ENCODE results near the gene GPR158.

Gene GPR158

DNA sequence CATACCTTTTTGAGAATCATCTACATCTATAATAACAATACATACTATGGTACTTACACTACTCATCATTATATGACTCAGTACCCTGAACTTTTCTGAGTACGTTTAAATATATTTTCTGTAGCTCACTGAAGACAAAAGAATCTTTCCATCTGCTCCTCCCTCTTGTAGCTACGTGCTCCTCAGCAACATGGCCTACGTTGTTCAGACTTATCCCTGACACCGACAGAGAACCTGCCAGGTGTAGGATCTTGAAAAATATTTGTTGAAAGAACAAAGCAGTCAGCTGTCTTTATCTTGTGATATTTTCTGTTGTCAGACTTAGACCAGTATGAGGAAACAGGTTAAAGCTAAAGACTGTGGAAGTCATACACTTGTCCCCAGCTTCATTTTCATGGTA is 403.3 kb downstream of the GPR158 start:
- DNase-seq (ENCODE audit: low read depth) = no peak

DNA sequence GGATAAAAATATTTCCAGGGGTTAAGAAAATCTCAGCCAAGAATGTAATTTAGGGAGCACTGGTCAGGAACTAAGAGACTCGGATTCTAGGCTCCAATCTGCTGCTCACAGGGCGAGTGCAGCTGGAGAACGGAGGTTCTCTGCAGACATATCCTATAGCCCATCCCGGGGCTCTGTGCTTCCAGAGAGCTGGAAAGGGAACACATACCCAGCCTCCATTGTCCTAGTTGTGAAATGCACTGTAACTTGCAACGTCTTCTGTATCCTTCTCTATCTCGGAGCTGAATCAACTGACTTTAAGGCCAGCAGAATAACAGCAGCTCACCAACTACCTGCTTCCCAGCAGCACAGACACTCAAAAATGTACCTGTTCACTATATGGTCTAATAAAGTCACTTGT is 408.2 kb downstream of the GPR158 start:
- no peak for DNase-seq (ENCODE audit: low read depth)

DNA sequence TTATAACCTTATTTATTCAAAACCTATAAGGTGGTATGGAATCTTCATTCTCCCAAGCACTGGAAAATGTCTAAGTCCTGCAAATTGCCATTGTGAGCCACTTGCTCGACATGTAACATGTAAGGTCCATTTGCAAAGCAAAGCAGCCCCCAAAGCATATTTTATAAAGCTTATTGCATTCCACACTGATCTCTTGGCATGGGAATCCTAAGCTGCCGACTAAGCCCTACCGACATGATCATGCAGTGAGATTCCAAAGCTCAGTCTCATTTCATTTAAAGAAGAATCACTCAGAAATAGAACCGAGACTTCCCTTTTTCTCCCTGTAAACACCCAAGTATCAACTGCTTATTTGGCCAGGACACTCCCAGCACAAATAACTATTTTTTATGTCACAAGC is 425.9 kb downstream of the GPR158 start:
- DNase-seq (ENCODE audit: low read depth) = peak; percentile 31

DNA sequence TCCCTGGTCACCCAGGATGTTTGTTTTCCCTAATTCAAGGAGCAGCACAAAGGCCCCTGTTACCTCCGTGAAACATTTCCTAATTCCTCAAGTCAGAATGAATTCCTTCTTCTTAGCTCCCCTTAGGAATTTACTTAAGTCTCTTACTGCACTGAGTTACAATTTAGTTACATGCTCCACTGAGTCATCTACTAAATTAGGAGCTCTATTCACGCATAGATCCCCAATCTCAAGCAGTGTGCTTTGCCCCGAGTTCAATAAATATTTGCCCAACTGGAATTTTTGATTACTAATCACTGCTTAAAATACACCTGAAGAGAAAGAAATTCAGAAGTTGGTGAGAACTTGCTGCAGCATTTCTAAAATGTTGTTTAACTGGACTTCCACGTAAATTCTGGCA is 429.8 kb downstream of the GPR158 start:
- DNase-seq (ENCODE audit: low read depth) = no peak

DNA sequence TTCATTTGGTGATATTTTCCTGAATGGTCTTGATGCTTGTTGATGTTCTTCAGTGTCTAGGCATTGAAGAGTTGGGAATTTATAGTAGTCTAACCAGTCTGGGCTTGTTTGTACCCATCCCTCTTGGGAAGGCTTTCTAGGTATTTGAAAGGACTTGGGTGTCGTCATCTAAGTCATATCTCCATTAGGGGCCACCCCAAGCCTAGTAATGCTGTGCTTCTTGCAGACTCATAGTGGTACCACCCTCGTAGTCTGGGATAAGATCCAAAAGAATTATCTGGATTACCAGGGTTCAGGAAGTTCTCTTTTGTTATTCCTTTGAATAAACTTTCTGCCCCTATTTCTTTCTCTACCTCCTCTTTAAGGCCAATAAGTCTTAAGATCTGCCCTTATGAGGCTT is 439.9 kb downstream of the GPR158 start:
- no peak for DNase-seq (ENCODE audit: low read depth)

DNA sequence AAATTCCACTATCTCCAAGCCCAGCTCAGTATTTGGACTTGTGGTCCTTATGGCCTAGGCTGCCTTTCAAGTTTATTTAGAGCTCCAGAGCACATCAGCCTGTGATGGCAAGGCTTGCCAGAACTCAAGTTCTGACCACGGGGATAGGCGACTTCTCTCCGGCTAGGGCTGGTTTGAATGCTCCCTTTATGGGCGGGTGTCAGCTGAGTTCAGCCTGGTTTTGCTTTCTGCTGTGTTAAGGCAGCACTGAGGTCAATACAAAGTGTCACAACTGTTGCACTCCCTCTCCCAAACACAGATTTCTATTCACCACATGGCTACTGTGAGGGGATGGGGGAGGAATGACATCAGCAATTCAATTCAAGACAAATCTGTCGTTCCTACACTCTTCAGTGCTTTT is 441.1 kb downstream of the GPR158 start:
- DNase-seq (ENCODE audit: low read depth) = no peak

DNA sequence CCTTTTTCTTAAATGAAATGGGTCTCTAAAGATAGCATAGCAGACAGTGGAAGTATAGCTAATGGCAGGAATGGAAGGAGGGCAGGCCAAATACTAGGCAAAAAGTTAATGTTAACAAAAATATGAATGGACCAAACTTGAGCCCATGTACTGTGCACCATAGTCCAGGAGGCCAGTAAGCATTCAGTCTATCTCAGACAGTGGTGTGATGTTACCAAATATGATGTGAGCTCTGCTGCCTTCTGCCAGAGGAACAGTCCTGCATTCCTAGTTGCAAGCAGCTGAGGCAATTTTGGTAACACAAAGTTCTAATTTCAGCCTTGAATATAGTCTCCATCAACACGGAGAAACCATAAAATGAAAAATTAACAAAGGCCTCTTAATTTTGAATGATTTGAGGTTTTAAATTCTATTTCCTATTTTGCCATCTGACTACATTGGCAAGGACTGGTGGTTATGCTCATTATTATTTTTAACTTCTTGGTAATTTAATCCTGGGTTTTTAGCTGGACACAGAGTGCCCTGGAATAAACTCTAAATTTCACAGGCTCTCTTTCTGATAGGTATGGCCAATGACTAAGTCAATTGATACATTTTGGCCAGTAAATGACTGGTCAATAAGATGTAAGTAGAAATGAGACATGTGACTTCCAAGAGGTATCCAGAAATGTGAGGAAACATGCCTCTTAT is 442.2 kb downstream of the GPR158 start:
- DNase-seq (ENCODE audit: low read depth) = no peak

DNA sequence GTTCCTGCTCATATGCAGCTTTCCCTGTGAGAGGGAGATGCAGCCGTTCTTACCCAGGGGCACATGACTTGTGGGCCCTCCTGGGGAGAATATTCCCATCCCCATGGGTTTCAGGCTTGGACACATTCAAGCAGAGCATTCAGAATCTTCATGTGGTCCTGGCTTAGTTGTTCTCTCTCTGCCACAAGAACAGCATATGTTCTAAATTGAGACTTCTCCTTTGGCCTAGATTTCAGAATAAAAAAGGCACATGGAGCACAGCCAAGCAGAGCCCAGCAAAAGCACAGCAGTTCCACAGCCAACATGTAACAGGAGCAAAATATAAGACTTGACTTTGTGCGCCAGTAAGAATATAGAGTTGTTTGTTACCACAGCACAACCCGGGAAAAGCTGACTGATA is 452.8 kb downstream of the GPR158 start:
- no peak for DNase-seq (ENCODE audit: low read depth)

DNA sequence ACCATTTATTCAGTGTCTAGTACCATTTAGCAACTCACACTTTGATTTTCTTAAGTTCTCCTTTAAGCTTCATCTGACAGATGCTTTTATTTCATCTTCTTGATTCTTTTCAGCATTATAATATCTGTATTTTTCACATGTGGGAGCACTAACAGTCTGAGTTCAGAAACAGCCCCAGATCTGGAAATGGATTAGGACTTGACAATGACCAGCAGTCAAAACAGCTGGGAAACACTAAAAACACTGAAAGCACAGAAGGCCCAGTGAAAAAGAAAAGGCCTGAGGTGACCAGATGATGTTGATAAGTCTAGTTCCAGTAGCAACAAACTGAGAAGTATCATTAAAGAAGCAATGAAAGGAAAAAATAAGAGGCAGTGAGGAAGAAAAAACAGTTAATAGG is 454.5 kb downstream of the GPR158 start:
- no peak for DNase-seq (ENCODE audit: low read depth)

DNA sequence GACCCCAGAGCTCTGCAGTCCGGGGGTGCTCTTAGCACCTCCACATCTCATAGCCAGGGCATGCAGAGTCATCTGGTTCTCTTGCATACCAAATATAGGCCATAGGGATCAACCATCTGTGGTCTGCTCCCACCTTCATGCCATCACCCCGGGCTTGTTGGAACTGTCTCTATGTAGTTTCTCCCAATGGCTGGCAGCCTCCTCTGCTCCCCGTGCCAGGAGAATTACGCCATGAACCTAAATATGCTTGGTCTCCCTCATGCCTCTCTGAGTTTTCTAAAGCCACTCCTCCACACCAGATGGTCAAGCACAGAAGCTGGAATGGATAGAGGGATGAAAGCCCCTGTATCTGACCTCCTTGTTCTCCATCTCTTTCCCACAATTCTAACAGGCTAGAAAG is 456.7 kb downstream of the GPR158 start:
- DNase-seq (ENCODE audit: low read depth) = no peak

DNA sequence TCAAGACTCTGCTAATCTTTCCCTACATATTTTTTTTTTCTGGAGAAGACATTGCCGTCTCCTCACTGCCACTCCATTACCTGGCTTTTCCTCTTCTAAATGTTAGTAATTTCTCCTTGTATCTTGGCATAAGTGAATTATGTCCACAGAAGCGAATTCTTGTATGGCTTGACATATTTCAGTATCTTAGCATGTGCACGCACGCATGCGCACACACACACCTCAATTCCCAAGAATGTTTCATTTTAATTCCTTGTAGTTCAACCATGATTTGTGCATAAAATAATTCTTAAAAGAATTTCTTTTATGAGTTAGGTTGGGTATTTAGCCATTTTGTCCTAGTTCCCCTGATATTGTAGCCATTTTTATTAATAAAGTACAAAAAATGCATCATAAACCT is 458.0 kb downstream of the GPR158 start:
- no peak for DNase-seq (ENCODE audit: low read depth)

DNA sequence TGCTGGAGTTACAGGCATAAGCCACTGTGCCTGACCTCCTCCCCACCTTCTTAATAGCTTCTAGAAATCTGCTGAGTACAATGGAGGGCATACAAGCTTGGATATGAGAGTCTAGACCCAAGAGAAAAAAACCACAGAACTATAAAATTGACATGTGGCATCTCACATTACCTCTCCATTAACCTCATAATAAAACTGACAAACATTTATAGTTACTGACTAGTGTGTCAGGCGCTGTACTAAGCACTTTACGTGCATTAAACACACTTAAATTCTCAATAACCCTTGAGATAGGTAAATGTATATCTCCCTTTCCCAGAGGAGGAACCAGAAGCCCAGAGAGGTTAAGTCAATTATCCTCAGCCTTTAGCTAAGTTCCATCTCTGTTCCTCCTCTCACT is 458.7 kb downstream of the GPR158 start:
- DNase-seq (ENCODE audit: low read depth) = no peak

DNA sequence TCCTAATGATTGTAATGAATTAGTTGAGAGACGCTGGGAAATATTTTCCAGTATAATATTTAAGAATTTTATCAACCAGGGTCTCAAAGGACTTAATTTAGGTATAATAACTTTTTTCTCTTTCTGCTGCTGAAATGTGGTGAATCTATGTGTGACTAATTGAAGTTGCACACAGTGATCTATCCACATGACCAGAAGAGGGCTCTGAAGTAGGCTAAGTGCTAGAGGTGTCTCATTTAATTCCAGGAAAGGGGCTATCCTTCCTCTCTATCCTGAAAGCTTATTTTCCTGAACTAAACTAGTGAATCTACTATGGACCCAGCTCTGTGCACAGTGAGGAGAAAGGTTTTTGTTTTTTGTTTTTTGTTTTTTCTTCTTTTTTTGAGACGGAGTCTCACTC is 464.8 kb downstream of the GPR158 start:
- DNase-seq (ENCODE audit: low read depth) = peak; percentile 21

DNA sequence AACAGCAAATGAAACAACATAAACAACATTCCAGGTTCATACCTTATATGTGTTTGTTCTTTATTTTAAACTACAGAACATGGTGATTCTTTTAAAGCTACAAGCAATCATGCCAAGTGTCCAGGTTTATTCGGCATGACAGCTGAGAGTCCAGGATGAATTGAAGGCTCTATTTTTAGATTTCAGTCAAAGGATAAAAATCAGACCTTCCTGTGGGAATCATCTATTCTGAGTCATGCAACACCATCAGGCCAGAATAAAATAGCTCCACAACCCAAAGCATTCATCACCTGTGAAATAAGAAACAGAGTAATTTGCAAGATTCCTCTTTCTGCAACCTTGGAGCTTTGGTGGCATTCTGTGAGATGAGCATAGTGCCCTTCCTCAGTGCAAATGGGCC is 466.8 kb downstream of the GPR158 start:
- DNase-seq (ENCODE audit: low read depth) = no peak

DNA sequence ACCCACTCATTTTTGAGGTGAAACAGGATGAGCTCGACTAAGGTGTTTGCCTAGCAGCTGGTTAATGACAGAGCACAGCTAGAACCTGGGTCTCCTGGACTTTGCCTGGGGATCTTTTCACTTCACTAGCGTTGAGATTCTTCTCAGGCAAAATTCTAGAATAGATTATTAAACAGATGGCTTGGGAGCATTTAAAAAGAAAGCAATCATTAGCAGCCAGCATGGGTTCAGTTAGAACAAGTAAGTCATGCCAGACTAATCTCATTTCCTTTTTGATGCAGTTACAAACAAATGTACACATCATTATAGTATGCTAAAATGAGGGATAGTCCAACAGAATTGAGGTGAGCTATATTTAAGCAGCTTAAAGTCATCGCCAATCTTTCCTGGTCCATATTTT is 467.9 kb downstream of the GPR158 start:
- no peak for DNase-seq (ENCODE audit: low read depth)

DNA sequence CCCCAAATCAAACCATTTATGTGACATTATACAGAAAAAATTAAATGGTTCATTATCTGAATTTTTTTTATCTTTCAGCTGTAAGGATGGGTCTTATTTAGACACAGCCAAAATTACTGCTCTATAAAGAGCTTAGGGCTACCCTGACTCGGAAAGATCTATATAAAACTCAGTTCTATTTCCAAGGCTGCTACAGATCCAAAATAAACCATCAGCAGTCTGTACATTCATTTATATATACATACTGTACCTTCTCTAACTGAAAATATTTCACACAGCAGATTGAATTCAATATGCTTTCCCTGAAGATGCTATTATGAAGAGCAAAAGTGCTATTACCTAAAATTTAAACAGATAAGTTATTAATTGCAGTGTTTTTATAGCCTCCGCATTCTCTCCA is 471.6 kb downstream of the GPR158 start:
- no peak for DNase-seq (ENCODE audit: low read depth)

DNA sequence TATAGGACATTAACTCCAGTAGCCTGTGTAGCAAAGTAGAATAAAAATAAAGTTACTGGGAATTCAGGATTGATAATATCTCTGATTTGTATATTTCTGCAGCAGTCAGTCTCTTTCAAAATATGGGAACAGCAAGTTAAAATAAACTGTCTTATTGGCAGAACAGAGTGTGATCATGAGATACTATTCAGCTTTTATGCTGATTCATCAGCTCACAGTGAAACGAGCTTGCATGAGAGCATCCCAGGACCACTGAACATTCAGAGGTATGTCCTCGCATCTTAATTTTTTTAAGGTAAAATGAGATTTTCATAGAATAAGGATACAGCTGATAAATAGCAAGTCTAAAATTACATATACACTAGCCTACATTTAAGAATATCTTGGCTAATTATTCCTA is 476.7 kb downstream of the GPR158 start:
- DNase-seq (ENCODE audit: low read depth) = no peak
